ENCODE data around the gene CNTNAP5. TPM values are rescaled to one million over a fixed set of nuclear protein-coding genes. Genes with fewer than 3 reads are reported as not detected.

Gene CNTNAP5
- polyA plus RNA-seq, 4 donors: 0.03 to 0.12 TPM; not detected in 2

DNA sequence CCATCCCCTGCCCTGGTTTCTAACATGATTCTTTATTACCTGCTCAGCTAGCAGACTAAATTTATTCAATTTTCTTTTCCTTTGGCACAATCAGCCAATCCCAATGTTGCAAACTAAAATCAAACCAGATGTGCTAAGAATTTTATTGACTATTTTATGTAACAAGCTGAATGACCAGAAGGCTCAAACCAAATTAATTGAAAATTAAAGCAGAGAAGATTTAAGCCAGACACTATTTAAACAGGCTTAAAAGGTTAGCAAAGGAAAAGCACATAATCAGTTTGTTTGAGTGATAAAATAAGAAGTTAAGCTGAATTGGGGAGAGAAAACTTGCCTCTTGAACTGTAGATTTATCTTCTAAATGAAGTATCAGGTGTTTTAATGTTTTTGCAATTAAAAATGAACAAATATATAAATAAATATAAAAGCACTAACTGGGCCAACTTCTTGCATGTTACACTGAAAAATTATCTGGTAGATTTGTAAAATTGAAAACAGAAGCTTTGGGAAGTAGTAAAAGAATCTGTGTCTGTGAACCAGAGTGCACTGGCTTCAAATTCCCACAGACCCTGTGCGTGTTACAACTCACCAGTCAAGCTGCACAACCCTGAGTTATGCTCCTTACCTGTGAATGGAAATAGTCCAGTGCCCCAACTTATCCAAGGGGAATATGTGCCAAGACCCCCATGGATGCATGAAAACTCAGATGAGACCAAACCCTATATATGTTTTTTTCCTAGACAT is 283.4 kb downstream of the CNTNAP5 start:
- no peak overlapping the region for H3K27ac ChIP-seq (ENCODE audit: low read depth in 1 of 3, low read length in 2 of 3)
- FAIRE-seq (no peak), DNase-seq (no peak)
- H3K4me1 ChIP-seq (ENCODE audit: control insufficient read depth in 3 of 3, insufficient read depth in 2 of 3, low read depth in 1 of 3, low read length in 2 of 3): no peaks in the 10 kb centered on the region
- no peaks in the 10 kb centered on the region for H3K27me3 ChIP-seq (ENCODE audit: control insufficient read depth in 3 of 3, insufficient read depth in 3 of 3, low read length in 3 of 3)
- H3K36me3 ChIP-seq (ENCODE audit: control insufficient read depth in 3 of 3, insufficient read depth in 2 of 3, low read depth in 1 of 3, low read length in 3 of 3): no peaks in the 10 kb centered on the region
- H3K9me3 ChIP-seq (ENCODE audit: control insufficient read depth in 2 of 2, insufficient read depth in 1 of 2, low read depth in 1 of 2, low read length in 1 of 2): no peaks in the 10 kb centered on the region
- no peak overlapping the region for H3K4me3 ChIP-seq (ENCODE audit: low read depth in 1 of 3, low read length in 3 of 3)
- WGBS, 3 donors: 56 to 73% (median 72%) methylated on average over 1 of the region's 1 CpG

DNA sequence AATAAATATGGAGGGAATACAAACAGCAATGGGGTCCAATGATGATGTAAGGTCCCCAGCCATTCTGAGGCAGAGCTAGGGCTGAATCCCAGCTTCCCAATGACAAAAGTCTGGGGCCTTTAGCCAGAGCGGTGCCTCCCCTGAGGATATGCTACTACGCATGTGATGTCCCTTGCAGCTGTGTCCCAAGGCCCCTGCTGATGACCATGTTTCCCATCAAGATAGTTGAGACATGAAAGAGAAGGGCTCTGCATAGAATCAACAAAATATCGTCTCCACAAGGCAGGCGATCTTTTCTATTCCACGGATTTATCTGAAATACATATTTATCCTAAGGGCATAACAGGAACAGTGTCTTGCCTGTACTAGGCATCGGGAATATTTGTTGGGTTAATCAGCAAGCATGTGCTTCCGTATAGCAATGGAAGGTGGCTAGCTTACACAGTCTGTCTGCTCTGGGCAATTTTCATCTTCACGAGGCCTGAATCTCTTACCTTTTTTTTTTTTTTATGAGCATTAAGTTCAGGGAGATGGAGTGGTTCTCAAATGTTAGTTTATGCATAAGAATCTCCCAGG is 284.6 kb downstream of the CNTNAP5 start:
- FAIRE-seq (no peak), DNase-seq (no peak)
- no peaks in the 10 kb centered on the region for H3K36me3 ChIP-seq (ENCODE audit: control insufficient read depth in 3 of 3, insufficient read depth in 2 of 3, low read depth in 1 of 3, low read length in 3 of 3)
- H3K4me3 ChIP-seq (ENCODE audit: low read depth in 1 of 3, low read length in 3 of 3): no peak overlapping the region
- no peaks in the 10 kb centered on the region for H3K9me3 ChIP-seq (ENCODE audit: control insufficient read depth in 2 of 2, insufficient read depth in 1 of 2, low read depth in 1 of 2, low read length in 1 of 2)
- H3K27ac ChIP-seq (ENCODE audit: low read depth in 1 of 3, low read length in 2 of 3): no peak overlapping the region
- H3K27me3 ChIP-seq (ENCODE audit: control insufficient read depth in 3 of 3, insufficient read depth in 3 of 3, low read length in 3 of 3): no peaks in the 10 kb centered on the region
- H3K4me1 ChIP-seq (ENCODE audit: control insufficient read depth in 3 of 3, insufficient read depth in 2 of 3, low read depth in 1 of 3, low read length in 2 of 3): no peaks in the 10 kb centered on the region
- 88 to 92% (median 90%) methylated on average over 8 of the region's 8 CpGs for WGBS, 3 donors

DNA sequence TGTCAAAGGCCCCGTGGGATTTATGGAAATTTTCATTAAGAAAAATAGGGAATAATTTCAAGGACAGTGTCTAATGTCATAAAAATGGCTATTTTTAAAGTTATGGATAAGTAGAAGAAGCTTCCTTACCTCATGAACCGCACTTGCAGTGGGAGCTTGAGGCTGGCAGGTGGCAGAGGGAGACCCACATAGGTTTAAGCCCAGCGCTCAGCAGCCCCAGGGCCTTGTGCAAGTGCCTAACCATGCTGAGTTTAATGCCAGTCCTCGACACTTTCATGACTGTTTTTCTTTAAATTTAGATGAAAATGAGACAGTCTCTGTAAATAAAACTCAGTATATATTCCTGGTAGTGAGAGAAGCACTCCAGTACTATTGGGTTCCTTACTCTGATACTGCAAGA is 285.6 kb downstream of the CNTNAP5 start:
- H3K9me3 ChIP-seq (ENCODE audit: control insufficient read depth in 2 of 2, insufficient read depth in 1 of 2, low read depth in 1 of 2, low read length in 1 of 2): no peaks in the 10 kb centered on the region
- H3K27ac ChIP-seq (ENCODE audit: low read depth in 1 of 3, low read length in 2 of 3): no peak overlapping the region
- H3K27me3 ChIP-seq (ENCODE audit: control insufficient read depth in 3 of 3, insufficient read depth in 3 of 3, low read length in 3 of 3): no peaks in the 10 kb centered on the region
- no peaks in the 10 kb centered on the region for H3K4me1 ChIP-seq (ENCODE audit: control insufficient read depth in 3 of 3, insufficient read depth in 2 of 3, low read depth in 1 of 3, low read length in 2 of 3)
- FAIRE-seq (no peak), DNase-seq (no peak)
- H3K36me3 ChIP-seq (ENCODE audit: control insufficient read depth in 3 of 3, insufficient read depth in 2 of 3, low read depth in 1 of 3, low read length in 3 of 3): no peaks in the 10 kb centered on the region
- WGBS, 3 donors: 76 to 82% (median 79%) methylated on average over 4 of the region's 4 CpGs
- H3K4me3 ChIP-seq (ENCODE audit: low read depth in 1 of 3, low read length in 3 of 3): no peak overlapping the region

DNA sequence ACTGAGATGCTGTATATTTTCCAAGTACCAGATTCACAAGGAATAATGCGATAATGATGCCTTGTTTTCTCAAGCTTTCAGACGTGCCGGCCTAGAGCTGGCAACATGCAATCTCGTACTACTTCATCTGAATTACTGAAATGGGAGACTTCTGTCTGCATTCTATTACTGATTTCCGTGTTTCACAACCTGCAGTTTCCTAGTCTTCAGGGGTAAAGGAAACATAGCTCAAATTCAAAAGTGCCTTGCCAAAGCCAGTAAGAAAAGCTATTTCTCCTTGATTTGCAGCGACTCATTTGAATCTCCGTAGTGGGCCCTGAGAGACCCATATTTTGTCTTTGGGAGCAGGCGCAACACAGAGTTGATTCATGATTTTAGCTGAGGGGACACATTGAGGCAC is 289.0 kb downstream of the CNTNAP5 start:
- DNase-seq: no peak
- FAIRE-seq: no peak
- Histone ChIP-seq H3K36me3 (ENCODE audit: control insufficient read depth in 3 of 3, insufficient read depth in 2 of 3, low read depth in 1 of 3, low read length in 3 of 3) (no peaks in the 10 kb centered on the region), H3K27ac (ENCODE audit: low read depth in 1 of 3, low read length in 2 of 3) (no peak overlapping the region), H3K9me3 (ENCODE audit: control insufficient read depth in 2 of 2, insufficient read depth in 1 of 2, low read depth in 1 of 2, low read length in 1 of 2) (no peaks in the 10 kb centered on the region), H3K27me3 (ENCODE audit: control insufficient read depth in 3 of 3, insufficient read depth in 3 of 3, low read length in 3 of 3) (no peaks in the 10 kb centered on the region), H3K4me1 (ENCODE audit: control insufficient read depth in 3 of 3, insufficient read depth in 2 of 3, low read depth in 1 of 3, low read length in 2 of 3) (no peaks in the 10 kb centered on the region), H3K4me3 (ENCODE audit: low read depth in 1 of 3, low read length in 3 of 3) (no peak overlapping the region)
- WGBS, 3 donors: 91 to 94% (median 93%) methylated on average over 8 of the region's 8 CpGs

DNA sequence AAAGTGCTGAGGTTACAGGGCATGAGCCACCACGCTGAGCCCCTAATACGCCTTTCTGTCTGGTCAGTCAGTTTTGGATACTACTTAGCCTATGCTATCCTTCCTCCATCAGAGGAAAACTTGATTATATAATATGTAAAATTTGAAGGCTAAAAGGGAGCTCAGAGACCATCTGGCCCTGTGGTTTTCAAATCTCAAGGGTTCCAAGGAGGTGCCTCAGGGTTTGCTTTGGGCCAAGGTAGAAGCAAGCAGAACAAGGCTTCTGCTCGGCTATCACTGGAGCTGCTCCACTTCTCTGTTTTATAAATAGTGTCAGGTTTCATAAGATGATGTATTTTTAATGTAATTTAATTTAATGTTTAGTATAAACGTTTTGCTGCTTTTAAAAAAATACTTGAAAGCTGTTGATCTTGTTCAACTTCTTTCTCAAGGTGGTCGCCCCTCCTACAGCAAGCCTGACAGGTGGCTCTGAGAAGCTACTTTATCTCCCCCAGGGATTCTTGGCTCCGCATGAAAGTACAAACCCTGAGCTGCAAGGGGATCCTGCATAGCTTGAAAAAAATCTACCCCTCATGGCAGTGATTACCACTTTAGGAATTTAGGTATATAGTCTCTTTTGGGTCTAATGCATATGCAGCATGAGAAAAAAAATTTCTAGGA is 290.3 kb downstream of the CNTNAP5 start:
- Histone ChIP-seq H3K4me1 (ENCODE audit: control insufficient read depth in 3 of 3, insufficient read depth in 2 of 3, low read depth in 1 of 3, low read length in 2 of 3) (no peaks in the 10 kb centered on the region), H3K36me3 (ENCODE audit: control insufficient read depth in 3 of 3, insufficient read depth in 2 of 3, low read depth in 1 of 3, low read length in 3 of 3) (no peaks in the 10 kb centered on the region), H3K4me3 (ENCODE audit: low read depth in 1 of 3, low read length in 3 of 3) (no peak overlapping the region), H3K27me3 (ENCODE audit: control insufficient read depth in 3 of 3, insufficient read depth in 3 of 3, low read length in 3 of 3) (no peaks in the 10 kb centered on the region), H3K9me3 (ENCODE audit: control insufficient read depth in 2 of 2, insufficient read depth in 1 of 2, low read depth in 1 of 2, low read length in 1 of 2) (no peaks in the 10 kb centered on the region), H3K27ac (ENCODE audit: low read depth in 1 of 3, low read length in 2 of 3) (no peak overlapping the region)
- 68 to 72% (median 70%) methylated on average over 6 of the region's 6 CpGs for WGBS, 3 donors
- no peak for FAIRE-seq
- DNase-seq: no peak

DNA sequence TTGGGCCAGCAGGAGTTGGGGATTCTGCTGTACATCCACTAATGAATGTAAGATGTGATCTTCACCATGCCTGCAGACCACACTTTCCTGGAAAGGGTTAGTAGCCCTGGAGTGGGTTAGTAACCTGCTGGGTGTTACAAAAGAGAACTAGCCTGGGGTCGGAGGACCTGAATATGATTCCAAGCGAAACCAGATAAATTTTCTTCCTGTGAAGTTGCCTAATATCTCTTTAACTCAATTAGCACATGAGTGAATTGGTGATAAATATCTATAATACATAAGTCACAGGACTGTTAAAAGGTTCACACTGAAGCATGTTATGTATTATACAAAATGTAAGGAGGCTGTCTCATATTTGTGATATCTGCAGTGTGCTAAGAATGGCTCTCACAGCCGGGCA is 291.0 kb downstream of the CNTNAP5 start:
- H3K9me3 ChIP-seq (ENCODE audit: control insufficient read depth in 2 of 2, insufficient read depth in 1 of 2, low read depth in 1 of 2, low read length in 1 of 2): no peaks in the 10 kb centered on the region
- no peaks in the 10 kb centered on the region for H3K36me3 ChIP-seq (ENCODE audit: control insufficient read depth in 3 of 3, insufficient read depth in 2 of 3, low read depth in 1 of 3, low read length in 3 of 3)
- H3K27ac ChIP-seq (ENCODE audit: low read depth in 1 of 3, low read length in 2 of 3): no peak overlapping the region
- FAIRE-seq (no peak), DNase-seq (no peak)
- no peak overlapping the region for H3K4me3 ChIP-seq (ENCODE audit: low read depth in 1 of 3, low read length in 3 of 3)
- no peaks in the 10 kb centered on the region for H3K4me1 ChIP-seq (ENCODE audit: control insufficient read depth in 3 of 3, insufficient read depth in 2 of 3, low read depth in 1 of 3, low read length in 2 of 3)
- no peaks in the 10 kb centered on the region for H3K27me3 ChIP-seq (ENCODE audit: control insufficient read depth in 3 of 3, insufficient read depth in 3 of 3, low read length in 3 of 3)
- WGBS, 3 donors: 90 to 92% (median 90%) methylated on average over 3 of the region's 3 CpGs

DNA sequence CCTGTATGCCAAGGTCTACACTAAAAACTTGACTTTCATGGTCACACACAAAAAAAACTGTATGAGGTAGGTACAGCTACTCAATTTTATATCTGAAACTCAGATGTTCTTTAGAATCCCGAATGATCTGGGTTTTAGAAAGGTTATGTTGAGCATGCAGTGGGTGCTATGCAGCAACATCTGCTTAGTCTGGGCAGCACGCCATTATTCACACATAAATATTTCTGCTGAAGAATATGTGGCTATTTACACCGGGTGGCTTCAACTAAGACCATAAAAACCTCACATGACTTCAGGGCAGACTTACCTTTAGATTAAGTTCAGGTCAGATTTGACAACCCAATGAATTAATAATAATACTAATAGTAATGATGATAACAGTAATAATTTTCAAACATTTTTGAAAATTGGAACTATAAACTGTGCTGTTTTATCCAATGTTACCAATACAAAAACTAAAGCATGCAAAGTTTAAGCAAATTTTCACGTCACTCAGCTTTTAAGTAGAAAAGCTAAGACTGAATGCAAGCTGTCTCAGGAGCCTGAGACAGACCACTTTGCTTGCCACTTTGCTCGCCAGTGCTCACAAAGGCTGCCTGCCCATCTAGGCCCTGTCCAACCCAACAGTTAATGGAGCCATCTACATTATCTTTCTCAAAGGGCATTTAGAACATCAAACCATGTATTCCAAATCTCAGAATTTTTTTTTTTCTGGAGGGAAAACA is 292.0 kb downstream of the CNTNAP5 start:
- WGBS, 3 donors: 59 to 61% (median 61%) methylated on average over 5 of the region's 5 CpGs
- Histone ChIP-seq H3K4me1 (ENCODE audit: control insufficient read depth in 3 of 3, insufficient read depth in 2 of 3, low read depth in 1 of 3, low read length in 2 of 3) (no peaks in the 10 kb centered on the region), H3K27ac (ENCODE audit: low read depth in 1 of 3, low read length in 2 of 3) (no peak overlapping the region), H3K4me3 (ENCODE audit: low read depth in 1 of 3, low read length in 3 of 3) (no peak overlapping the region), H3K27me3 (ENCODE audit: control insufficient read depth in 3 of 3, insufficient read depth in 3 of 3, low read length in 3 of 3) (no peaks in the 10 kb centered on the region), H3K9me3 (ENCODE audit: control insufficient read depth in 2 of 2, insufficient read depth in 1 of 2, low read depth in 1 of 2, low read length in 1 of 2) (no peaks in the 10 kb centered on the region), H3K36me3 (ENCODE audit: control insufficient read depth in 3 of 3, insufficient read depth in 2 of 3, low read depth in 1 of 3, low read length in 3 of 3) (no peaks in the 10 kb centered on the region)
- FAIRE-seq (no peak), DNase-seq (no peak)

DNA sequence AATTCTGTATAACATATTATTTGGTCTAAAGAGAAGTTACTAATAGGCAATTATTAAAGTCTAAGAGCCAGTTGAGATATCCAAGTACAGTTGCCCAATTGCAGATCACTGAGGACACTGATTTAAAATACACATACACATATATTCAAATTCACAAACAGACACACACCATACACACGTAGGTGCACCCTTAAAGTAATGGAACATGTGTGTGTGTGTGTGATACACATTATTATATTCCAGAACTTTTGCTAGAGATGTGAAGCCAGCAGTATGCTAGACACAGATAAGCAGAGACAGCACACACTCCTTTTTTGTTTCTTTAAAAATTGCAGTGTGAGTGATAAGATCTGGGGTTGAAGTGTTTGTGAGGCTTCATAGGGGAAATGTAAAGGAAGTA is 292.5 kb downstream of the CNTNAP5 start:
- no peaks in the 10 kb centered on the region for H3K4me1 ChIP-seq (ENCODE audit: control insufficient read depth in 3 of 3, insufficient read depth in 2 of 3, low read depth in 1 of 3, low read length in 2 of 3)
- 63 to 66% (median 65%) methylated on average over 1 of the region's 1 CpG for WGBS, 3 donors

More for the DNA sequence above, 292.5 kb downstream of the CNTNAP5 start:
- Histone ChIP-seq H3K9me3 (ENCODE audit: control insufficient read depth in 2 of 2, insufficient read depth in 1 of 2, low read depth in 1 of 2, low read length in 1 of 2) (no peaks in the 10 kb centered on the region), H3K27me3 (ENCODE audit: control insufficient read depth in 3 of 3, insufficient read depth in 3 of 3, low read length in 3 of 3) (no peaks in the 10 kb centered on the region), H3K27ac (ENCODE audit: low read depth in 1 of 3, low read length in 2 of 3) (no peak overlapping the region), H3K4me3 (ENCODE audit: low read depth in 1 of 3, low read length in 3 of 3) (no peak overlapping the region), H3K36me3 (ENCODE audit: control insufficient read depth in 3 of 3, insufficient read depth in 2 of 3, low read depth in 1 of 3, low read length in 3 of 3) (no peaks in the 10 kb centered on the region)
- DNase-seq (no peak), FAIRE-seq (no peak)
